GM23338 (cell line): ENCODE results near the gene MAP1LC3B2. TPM values are rescaled to one million over a fixed set of nuclear protein-coding genes. Genes with fewer than 3 reads are reported as not detected.
A peak's percentile ranks its signal among the peaks of the same experiment; 100 is the strongest.

Experiments
- ATAC-seq: fragments of 200-7000 bp; cut with Tn5 transposase; 3 replicates; pipeline ENCODE4 v1.9.1; 2020
- DNase-seq: peaks from one replicate; pipeline ENCODE4 v3.0.0-alpha.2; 2015; ENCODE audit warnings: low spot score
- H2AFZ ChIP-seq: fragments of 200-600 bp; sonication (generic); 2 replicates; pipeline ENCODE4 v1.8.0; 2016; ENCODE audit warnings: antibody characterized with exemption, mild to moderate bottlenecking, moderate library complexity
- H3F3A ChIP-seq: fragments of 200-600 bp; sonication (generic); replicated peaks from 2 replicates; pipeline ENCODE4 v1.8.0; 2017; ENCODE audit warnings: antibody characterized with exemption, mixed run types, low read depth
- H3K27ac ChIP-seq: fragments of 200-600 bp; sonication (generic); 2 replicates; pipeline ENCODE4 v1.6.1; 2016; ENCODE audit warnings: low read depth
- H3K27me3 ChIP-seq: fragments of 200-600 bp; sonication (generic); 2 replicates; pipeline ENCODE4 v1.8.0; 2016; ENCODE audit warnings: mild to moderate bottlenecking, mixed run types, moderate library complexity; ENCODE audit not compliant: insufficient read depth
- H3K36me3 ChIP-seq: fragments of 200-600 bp; sonication (generic); 2 replicates; pipeline ENCODE4 v1.8.0; 2016; ENCODE audit warnings: mild to moderate bottlenecking; ENCODE audit not compliant: insufficient read depth
- H3K4me1 ChIP-seq: fragments of 200-600 bp; sonication (generic); 2 replicates; pipeline ENCODE4 v1.8.0; 2016; ENCODE audit warnings: mild to moderate bottlenecking, moderate library complexity; ENCODE audit not compliant: insufficient read depth
- H3K4me2 ChIP-seq: fragments of 200-600 bp; sonication (generic); 2 replicates; pipeline ENCODE4 v1.7.1; 2017; ENCODE audit warnings: mixed run types
- H3K4me3 ChIP-seq: fragments of 200-600 bp; sonication (generic); 2 replicates; pipeline ENCODE4 v1.6.1; 2016; ENCODE audit warnings: mixed run types
- H3K79me2 ChIP-seq: fragments of 200-600 bp; sonication (generic); replicated peaks from 2 replicates; pipeline ENCODE4 v1.8.0; 2017; ENCODE audit warnings: mild to moderate bottlenecking; ENCODE audit not compliant: insufficient read depth
- H3K9me2 ChIP-seq: fragments of 200-600 bp; sonication (generic); 2 replicates; pipeline ENCODE4 v1.8.0; 2017; ENCODE audit not compliant: insufficient read depth
- H4K20me1 ChIP-seq: fragments of 200-600 bp; sonication (generic); replicated peaks from 2 replicates; pipeline ENCODE4 v1.8.0; 2017; ENCODE audit warnings: mild to moderate bottlenecking; ENCODE audit not compliant: insufficient read depth
- H3K27ac Mint-ChIP-seq: 2 replicates; pipeline ENCODE4 v1.8.0; 2020; ENCODE audit warnings: inconsistent platforms, mild to moderate bottlenecking, moderate library complexity, mixed read lengths
- H3K27me3 Mint-ChIP-seq: 3 replicates; pipeline ENCODE4 v1.8.0; 2022; ENCODE audit warnings: low read depth, mild to moderate bottlenecking, moderate library complexity, mixed read lengths, inconsistent platforms; ENCODE audit not compliant: insufficient read depth, poor library complexity
- H3K36me3 Mint-ChIP-seq: 3 replicates; pipeline ENCODE4 v1.8.0; 2021; ENCODE audit warnings: low read depth, mild to moderate bottlenecking, inconsistent platforms, moderate library complexity, mixed read lengths
- H3K4me1 Mint-ChIP-seq: 3 replicates; pipeline ENCODE4 v1.8.0; 2020; ENCODE audit warnings: mild to moderate bottlenecking, inconsistent platforms, mixed read lengths
- H3K4me3 Mint-ChIP-seq: 3 replicates; pipeline ENCODE4 v1.8.0; 2021; ENCODE audit warnings: moderate library complexity, mild to moderate bottlenecking, inconsistent platforms, mixed read lengths
- H3K9me3 Mint-ChIP-seq: 3 replicates; pipeline ENCODE4 v1.8.0; 2020; ENCODE audit warnings: moderate library complexity, mild to moderate bottlenecking, inconsistent platforms, mixed read lengths
- CREB1 ChIP-seq: fragments of 250-450 bp; sonication (Bioruptor Pico); IDR thresholded peaks from 2 replicates; pipeline ENCODE4 v1.5.0; 2020; ENCODE audit warnings: low read depth, mild to moderate bottlenecking, moderate library complexity
- EZH2 ChIP-seq: fragments of 200-600 bp; sonication (generic); IDR thresholded peaks from one replicate; pipeline ENCODE4 v1.8.0; 2017; ENCODE audit warnings: antibody characterized with exemption, mild to moderate bottlenecking, low read depth; ENCODE audit not compliant: unreplicated experiment
- JUNB ChIP-seq: IDR thresholded peaks from one replicate; pipeline ENCODE4 v1.6.1; 2016; ENCODE audit warnings: antibody characterized with exemption; ENCODE audit not compliant: unreplicated experiment
- NANOG ChIP-seq: IDR thresholded peaks from 2 replicates; pipeline ENCODE4 v1.6.1; 2016; ENCODE audit warnings: antibody characterized with exemption, borderline replicate concordance
- POLR2AphosphoS5 ChIP-seq: IDR thresholded peaks from 2 replicates; pipeline ENCODE4 v1.6.1; 2016; ENCODE audit warnings: antibody characterized with exemption, low read depth
- STAT1 ChIP-seq: IDR thresholded peaks from one replicate; pipeline ENCODE4 v1.6.1; 2016; ENCODE audit warnings: antibody characterized with exemption; ENCODE audit not compliant: unreplicated experiment
- ZNF331 ChIP-seq: fragments of 250-450 bp; sonication (Bioruptor Pico); IDR thresholded peaks from 2 replicates; pipeline ENCODE4 v1.5.0; 2020; ENCODE audit warnings: low read depth, mild to moderate bottlenecking, moderate library complexity
- polyA plus RNA-seq: library from polyadenylated mRNA; unstranded; fragments of >200 nt; fragmentation: Nextera tagmentation; extraction: Ambion mirVana; gene quantifications from 2 replicates; pipeline ENCODE4 v1.2.1, GENCODE V29; 2016
- total RNA-seq: library from RNA; depleted of rRNA; stranded (reverse); fragments of >200 nt; shearing (Covaris generic); gene quantifications from 2 replicates; pipeline ENCODE4 v1.2.3, GENCODE V29; 2014
- TF ChIP-seq, protein P1 (sequence below): IDR thresholded peaks from one replicate; pipeline ENCODE4 v1.6.1; 2018; ENCODE audit warnings: antibody characterized with exemption; ENCODE audit not compliant: unreplicated experiment
- TF ChIP-seq, protein P2 (sequence below): IDR thresholded peaks from 2 replicates; pipeline ENCODE4 v1.6.1; 2016; ENCODE audit warnings: antibody characterized with exemption
- TF ChIP-seq, protein P3 (sequence below): fragments of 250-450 bp; sonication (Bioruptor Pico); IDR thresholded peaks from 2 replicates; pipeline ENCODE4 v1.5.0; 2020; ENCODE audit warnings: mild to moderate bottlenecking, moderate library complexity

The MAP1LC3B2 gene
- total and polyA plus RNA-seq, 2 experiments from 2014 or later: 1.3 to 6.7 TPM

DNA sequence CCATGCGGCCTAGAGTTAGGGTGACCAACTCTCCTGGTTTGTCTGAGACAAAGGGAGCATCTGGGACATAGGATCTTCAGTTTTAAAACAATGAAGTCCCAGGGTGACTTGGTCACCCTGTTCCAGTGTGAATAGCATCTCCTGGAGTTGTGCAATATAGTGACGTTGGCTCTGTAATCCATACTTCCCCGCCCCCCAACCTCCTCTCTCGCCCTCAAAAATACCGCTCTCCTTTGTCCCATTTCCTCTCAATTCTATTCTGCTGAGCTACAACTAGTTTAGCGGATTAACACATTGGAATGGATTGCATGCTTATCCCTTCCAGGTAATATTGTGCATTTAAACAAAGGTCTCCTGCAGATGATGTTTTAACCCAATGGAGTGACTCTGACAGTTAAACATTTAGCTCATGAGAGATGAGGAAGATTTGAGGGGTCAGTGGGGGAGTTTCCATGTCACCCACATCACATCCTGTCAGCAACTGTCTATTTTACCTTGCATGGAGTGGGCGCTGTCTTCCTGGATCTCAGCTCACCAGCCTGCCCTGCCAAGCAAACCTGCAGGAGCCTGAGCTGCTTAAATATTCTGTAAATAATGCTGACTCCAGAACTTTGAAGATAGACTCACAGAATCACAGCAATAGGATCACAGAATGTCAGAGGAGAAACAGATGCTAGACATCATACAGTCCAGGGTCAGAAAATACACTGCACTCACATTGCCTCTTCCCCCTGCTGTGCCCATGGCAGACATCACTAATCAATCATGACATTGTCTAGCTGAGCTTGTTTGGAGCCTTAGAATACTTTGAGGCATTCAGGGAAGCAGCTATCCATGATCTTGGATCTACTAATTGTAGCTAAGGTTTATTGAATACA lies 43.0 kb downstream of the MAP1LC3B2 start:
- peaks cover 47% of the 10 kb centered on the region for H3K4me1 Mint-ChIP-seq
- no peak for ATAC-seq
- H3K4me2 ChIP-seq: no peak overlapping the region

More for the DNA sequence above, 43.0 kb downstream of the MAP1LC3B2 start:
- H3K4me3 Mint-ChIP-seq: no peak overlapping the region
- peaks cover 8% of the 10 kb centered on the region for H3K27me3 Mint-ChIP-seq
- H3F3A ChIP-seq: no peaks in the 10 kb centered on the region
- H3K36me3 ChIP-seq: no peaks in the 10 kb centered on the region
- H3K9me3 Mint-ChIP-seq: peaks cover 9% of the 10 kb centered on the region
- H3K27ac ChIP-seq: no peak overlapping the region
- DNase-seq: no peak
- peak overlapping the region; percentile 38 for H2AFZ ChIP-seq
- H4K20me1 ChIP-seq: no peaks in the 10 kb centered on the region
- peaks cover 10% of the 10 kb centered on the region for H3K36me3 Mint-ChIP-seq
- H3K4me1 ChIP-seq: peaks cover 37% of the 10 kb centered on the region
- TF ChIP-seq EZH2 (no peak), POLR2AphosphoS5 (no peak), NANOG (no peak), CREB1 (CRISPR knock-in tag) (no peak), ZNF331 (CRISPR knock-in tag) (no peak), STAT1 (no peak), JUNB (no peak)
- TF ChIP-seq, protein P1, sequence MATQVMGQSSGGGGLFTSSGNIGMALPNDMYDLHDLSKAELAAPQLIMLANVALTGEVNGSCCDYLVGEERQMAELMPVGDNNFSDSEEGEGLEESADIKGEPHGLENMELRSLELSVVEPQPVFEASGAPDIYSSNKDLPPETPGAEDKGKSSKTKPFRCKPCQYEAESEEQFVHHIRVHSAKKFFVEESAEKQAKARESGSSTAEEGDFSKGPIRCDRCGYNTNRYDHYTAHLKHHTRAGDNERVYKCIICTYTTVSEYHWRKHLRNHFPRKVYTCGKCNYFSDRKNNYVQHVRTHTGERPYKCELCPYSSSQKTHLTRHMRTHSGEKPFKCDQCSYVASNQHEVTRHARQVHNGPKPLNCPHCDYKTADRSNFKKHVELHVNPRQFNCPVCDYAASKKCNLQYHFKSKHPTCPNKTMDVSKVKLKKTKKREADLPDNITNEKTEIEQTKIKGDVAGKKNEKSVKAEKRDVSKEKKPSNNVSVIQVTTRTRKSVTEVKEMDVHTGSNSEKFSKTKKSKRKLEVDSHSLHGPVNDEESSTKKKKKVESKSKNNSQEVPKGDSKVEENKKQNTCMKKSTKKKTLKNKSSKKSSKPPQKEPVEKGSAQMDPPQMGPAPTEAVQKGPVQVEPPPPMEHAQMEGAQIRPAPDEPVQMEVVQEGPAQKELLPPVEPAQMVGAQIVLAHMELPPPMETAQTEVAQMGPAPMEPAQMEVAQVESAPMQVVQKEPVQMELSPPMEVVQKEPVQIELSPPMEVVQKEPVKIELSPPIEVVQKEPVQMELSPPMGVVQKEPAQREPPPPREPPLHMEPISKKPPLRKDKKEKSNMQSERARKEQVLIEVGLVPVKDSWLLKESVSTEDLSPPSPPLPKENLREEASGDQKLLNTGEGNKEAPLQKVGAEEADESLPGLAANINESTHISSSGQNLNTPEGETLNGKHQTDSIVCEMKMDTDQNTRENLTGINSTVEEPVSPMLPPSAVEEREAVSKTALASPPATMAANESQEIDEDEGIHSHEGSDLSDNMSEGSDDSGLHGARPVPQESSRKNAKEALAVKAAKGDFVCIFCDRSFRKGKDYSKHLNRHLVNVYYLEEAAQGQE: no peak
- TF ChIP-seq, protein P2, sequence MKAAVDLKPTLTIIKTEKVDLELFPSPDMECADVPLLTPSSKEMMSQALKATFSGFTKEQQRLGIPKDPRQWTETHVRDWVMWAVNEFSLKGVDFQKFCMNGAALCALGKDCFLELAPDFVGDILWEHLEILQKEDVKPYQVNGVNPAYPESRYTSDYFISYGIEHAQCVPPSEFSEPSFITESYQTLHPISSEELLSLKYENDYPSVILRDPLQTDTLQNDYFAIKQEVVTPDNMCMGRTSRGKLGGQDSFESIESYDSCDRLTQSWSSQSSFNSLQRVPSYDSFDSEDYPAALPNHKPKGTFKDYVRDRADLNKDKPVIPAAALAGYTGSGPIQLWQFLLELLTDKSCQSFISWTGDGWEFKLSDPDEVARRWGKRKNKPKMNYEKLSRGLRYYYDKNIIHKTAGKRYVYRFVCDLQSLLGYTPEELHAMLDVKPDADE: no peak
- TF ChIP-seq, protein P3, sequence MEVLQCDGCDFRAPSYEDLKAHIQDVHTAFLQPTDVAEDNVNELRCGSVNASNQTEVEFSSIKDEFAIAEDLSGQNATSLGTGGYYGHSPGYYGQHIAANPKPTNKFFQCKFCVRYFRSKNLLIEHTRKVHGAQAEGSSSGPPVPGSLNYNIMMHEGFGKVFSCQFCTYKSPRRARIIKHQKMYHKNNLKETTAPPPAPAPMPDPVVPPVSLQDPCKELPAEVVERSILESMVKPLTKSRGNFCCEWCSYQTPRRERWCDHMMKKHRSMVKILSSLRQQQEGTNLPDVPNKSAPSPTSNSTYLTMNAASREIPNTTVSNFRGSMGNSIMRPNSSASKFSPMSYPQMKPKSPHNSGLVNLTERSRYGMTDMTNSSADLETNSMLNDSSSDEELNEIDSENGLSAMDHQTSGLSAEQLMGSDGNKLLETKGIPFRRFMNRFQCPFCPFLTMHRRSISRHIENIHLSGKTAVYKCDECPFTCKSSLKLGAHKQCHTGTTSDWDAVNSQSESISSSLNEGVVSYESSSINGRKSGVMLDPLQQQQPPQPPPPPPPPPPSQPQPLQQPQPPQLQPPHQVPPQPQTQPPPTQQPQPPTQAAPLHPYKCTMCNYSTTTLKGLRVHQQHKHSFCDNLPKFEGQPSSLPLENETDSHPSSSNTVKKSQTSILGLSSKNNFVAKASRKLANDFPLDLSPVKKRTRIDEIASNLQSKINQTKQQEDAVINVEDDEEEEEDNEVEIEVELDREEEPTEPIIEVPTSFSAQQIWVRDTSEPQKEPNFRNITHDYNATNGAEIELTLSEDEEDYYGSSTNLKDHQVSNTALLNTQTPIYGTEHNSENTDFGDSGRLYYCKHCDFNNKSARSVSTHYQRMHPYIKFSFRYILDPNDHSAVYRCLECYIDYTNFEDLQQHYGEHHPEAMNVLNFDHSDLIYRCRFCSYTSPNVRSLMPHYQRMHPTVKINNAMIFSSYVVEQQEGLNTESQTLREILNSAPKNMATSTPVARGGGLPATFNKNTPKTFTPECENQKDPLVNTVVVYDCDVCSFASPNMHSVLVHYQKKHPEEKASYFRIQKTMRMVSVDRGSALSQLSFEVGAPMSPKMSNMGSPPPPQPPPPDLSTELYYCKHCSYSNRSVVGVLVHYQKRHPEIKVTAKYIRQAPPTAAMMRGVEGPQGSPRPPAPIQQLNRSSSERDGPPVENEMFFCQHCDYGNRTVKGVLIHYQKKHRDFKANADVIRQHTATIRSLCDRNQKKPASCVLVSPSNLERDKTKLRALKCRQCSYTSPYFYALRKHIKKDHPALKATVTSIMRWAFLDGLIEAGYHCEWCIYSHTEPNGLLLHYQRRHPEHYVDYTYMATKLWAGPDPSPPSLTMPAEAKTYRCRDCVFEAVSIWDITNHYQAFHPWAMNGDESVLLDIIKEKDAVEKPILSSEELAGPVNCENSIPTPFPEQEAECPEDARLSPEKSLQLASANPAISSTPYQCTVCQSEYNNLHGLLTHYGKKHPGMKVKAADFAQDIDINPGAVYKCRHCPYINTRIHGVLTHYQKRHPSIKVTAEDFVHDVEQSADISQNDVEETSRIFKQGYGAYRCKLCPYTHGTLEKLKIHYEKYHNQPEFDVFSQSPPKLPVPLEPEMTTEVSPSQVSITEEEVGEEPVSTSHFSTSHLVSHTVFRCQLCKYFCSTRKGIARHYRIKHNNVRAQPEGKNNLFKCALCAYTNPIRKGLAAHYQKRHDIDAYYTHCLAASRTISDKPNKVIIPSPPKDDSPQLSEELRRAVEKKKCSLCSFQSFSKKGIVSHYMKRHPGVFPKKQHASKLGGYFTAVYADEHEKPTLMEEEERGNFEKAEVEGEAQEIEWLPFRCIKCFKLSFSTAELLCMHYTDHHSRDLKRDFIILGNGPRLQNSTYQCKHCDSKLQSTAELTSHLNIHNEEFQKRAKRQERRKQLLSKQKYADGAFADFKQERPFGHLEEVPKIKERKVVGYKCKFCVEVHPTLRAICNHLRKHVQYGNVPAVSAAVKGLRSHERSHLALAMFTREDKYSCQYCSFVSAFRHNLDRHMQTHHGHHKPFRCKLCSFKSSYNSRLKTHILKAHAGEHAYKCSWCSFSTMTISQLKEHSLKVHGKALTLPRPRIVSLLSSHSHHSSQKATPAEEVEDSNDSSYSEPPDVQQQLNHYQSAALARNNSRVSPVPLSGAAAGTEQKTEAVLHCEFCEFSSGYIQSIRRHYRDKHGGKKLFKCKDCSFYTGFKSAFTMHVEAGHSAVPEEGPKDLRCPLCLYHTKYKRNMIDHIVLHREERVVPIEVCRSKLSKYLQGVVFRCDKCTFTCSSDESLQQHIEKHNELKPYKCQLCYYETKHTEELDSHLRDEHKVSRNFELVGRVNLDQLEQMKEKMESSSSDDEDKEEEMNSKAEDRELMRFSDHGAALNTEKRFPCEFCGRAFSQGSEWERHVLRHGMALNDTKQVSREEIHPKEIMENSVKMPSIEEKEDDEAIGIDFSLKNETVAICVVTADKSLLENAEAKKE (CRISPR knock-in tag): no peak
- no peaks in the 10 kb centered on the region for H3K79me2 ChIP-seq
- no peaks in the 10 kb centered on the region for H3K27me3 ChIP-seq
- H3K27ac Mint-ChIP-seq: no peak overlapping the region
- H3K4me3 ChIP-seq: no peak overlapping the region
- H3K9me2 ChIP-seq: no peaks in the 10 kb centered on the region
